Epidermal melanocyte (primary cell): Measurements from ENCODE around the gene TCN1.
"Not testable (repeated sequence)": the region's sequence is repeated elsewhere in the genome, so short reads cannot be mapped to it uniquely, and the experiment has no call there.

ENCODE experiments used
- DNase-seq: peaks from one replicate; pipeline ENCODE4 v3.0.0; 2011; ENCODE audit warnings: low spot score; ENCODE audit not compliant: insufficient read length

TCN1 gene, protein sequence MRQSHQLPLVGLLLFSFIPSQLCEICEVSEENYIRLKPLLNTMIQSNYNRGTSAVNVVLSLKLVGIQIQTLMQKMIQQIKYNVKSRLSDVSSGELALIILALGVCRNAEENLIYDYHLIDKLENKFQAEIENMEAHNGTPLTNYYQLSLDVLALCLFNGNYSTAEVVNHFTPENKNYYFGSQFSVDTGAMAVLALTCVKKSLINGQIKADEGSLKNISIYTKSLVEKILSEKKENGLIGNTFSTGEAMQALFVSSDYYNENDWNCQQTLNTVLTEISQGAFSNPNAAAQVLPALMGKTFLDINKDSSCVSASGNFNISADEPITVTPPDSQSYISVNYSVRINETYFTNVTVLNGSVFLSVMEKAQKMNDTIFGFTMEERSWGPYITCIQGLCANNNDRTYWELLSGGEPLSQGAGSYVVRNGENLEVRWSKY

DNA sequence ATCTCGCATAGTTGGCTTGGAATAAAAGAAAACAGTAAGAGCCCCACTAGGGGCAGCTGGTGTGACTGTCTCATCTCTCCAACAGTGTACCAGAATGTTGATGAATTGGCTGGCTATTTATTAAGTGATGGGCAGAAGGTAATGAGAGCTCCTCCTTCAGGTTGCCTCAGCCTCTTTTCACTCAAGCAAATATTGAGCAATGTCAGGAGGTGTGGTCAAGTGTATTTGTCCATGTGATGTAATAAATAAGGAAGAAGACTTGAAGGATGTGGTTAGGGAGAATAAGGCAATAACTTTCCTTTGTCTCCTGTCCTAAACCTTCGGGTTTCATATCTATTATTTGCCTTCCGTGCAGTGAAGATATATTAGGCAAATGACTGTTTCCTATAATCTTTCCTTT, at the start of gene TCN1:
TSS of gene TCN1 (minus strand) at position 91 of the 400 bp plus-strand sequence. CDS start at position 74, 17 bp downstream.
- DNase-seq, result no peak

DNA sequence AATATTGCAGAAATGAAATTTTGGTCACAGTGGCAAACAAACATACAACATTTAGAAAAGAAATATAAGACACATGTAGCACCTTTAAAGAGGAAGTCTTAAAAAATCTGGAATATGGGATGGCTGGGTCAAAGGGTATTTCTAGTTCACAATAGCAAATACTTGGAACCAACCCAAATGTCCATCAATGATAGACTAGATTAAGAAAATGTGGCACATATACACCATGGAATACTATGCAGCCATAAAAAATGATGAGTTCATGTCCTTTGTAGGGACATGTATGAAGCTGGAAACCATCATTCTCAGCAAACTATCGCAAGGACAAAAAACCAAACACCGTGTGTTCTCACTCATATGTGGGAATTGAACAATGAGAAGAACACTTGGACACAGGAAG, 37.3 kb upstream of the TCN1 start:
- not testable (repeated sequence) for DNase-seq

DNA sequence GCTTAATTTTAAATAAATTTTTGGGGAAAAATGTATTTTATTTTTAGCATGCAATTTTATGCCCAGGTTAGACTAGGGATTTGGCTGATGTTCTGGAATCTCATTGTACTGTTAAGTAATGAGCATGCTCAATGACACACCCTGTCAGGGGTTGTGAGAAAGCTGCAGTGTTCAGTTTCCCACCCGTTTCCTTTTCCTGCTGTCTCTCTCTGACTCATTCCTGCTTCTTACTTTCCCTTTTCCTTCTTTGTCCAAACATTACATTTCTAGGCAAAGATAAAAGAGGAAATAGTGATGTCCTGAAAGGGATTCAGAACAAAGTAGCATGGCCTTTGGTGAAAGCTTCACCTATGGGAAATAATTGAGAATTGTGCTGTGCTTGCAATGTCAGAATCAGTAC, 35.0 kb upstream of the TCN1 start:
- no peak for DNase-seq

DNA sequence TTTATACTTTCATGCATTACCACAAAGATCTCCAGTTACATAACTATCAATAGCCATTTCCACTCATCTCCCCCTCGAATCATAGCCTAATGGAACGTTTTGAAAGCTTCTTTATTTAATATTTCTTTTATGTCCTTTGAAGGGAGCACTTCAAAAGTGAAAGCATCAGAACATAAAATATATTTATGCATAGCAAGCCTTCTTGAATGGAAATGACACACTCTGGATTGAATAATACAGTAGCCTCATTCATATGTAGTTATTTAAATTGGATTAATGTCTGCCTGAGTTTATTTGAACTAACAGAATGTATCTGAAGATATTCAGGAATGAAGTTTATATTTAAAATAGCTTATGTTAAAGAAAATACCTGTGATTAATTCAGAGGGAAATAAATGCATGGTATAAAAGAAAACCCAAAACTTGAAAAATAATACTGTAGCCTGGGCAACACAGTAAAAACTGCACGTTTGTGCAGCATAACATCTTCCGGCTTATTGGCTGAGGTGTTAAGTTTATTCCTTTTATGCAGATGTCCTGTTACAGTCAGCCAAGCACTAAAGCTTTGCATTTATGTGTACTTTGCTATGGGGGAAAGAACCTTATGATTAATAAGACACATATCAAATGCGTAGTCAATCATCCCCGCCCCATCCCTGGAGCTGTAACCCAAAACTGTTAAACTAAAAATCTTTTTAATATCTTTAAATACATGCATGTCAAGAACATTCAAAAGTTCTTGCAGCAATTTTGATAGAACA, 34.3 kb upstream of the TCN1 start:
- no peak for DNase-seq

DNA sequence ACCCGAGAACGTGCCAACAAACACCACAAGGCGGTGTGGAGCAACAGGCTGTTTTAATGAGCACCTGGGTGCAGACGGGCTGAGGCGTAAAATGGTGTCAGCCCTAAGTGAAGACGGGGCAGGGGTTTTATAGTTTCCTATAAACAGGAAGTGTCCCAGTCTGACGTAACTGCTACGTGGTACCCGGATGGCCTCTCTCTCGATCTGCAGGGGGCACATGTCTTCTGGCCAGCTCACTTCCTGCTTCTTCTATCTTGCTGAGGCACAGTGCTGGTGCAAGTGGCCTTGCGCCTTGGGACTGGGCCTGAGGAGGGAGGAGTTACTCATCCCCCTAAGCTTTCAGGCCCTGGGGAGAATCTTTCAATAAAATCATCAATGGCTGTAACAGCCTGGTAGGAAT, 33.2 kb upstream of the TCN1 start:
- no peak for DNase-seq

DNA sequence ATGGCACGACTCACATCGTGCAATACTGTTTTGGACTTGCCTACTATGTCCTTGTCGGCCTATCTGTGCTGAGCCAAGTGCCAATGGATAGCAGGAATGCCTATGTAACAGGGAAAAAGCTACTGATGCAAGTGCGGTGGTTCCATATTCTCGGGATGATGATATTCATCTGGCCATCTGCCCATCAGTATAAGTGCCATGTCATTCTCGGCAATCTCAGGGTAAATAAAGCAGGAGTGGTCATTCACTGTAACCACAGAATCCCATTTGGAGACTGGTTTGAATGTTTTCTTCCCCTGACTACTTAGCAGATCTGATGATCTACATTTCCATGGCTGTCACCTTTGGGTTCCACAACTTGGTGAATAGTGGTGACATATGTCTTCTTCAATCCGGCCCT, 32.4 kb upstream of the TCN1 start:
- no peak for DNase-seq

DNA sequence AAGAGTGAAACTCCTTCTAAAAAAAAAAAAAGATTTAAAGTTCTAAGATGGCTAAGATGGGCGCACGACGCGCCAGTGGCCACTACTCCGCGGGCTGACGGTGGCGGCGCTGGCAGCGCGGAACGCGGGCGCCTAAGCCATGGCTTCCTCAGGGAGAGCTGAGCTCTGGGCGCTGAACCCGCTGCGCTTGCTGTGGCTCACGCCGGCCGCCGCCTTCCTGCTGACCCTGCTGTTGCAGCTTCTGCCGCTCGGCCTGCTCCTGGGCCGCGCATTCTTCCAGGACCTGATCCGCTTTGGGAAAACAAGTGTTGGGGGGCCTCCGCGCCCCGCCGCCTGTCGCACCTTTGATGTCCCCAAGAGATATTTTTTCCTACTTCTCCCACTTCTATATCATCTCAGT, 31.8 kb upstream of the TCN1 start:
- DNase-seq, result no peak

DNA sequence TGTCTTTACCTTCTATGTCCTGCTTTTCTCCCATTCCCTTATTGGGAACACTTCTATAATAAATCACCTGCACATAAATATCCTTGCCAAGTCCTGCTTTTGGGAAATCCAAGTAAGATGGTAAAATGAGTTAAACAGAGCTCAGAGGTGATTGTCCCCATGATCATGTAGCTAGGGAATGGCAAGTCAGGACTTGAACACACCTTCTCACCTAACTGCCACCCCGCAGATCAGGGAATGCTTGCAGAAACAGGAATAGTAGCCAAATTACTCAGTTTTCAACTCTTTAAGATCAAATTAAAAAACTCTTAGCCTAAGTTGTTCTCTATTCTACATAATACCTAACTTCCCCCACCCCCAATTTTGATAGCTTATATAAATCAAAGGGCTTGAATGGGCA, 28.3 kb upstream of the TCN1 start:
- no peak for DNase-seq

DNA sequence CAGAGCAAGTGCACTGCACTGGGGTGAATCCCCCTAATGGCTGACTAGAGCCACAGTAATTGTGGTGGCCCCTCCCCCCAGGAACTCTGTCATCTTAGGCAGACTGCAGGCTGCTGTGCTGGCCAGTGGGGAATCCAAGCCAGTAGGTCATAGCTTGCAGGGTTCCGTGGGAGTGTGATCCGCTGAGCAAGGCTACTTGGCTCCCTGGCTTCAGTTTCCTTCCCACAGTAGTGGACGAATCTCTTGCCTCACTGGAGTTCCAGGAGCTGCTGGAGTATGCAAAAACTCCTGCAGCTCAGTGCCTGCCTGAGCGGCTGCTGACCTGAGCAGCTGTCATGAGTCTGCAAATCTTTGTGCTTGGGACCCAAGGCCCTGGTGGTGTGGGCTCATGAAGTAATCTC, 25.5 kb upstream of the TCN1 start:
- DNase-seq, result no peak

DNA sequence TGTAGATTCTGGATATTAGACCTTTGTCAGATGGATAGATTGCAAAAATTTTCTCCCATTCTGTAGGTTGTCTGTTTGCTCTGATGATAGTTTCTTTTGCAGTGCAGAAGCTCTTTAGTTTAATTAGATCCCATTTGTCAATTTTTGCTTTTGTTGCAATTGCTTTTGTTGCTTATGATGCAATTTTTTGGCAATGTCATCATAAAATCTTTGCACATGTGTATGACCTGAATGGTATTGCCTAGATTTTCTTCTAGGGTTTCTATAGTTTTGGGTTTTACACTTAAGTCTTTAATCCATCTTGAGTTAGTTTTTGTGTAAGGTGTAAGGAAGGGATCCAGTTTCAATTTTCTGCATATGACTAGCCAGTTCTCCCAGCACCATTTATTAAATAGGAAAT, 20.9 kb upstream of the TCN1 start:
- DNase-seq, result not testable (repeated sequence)

DNA sequence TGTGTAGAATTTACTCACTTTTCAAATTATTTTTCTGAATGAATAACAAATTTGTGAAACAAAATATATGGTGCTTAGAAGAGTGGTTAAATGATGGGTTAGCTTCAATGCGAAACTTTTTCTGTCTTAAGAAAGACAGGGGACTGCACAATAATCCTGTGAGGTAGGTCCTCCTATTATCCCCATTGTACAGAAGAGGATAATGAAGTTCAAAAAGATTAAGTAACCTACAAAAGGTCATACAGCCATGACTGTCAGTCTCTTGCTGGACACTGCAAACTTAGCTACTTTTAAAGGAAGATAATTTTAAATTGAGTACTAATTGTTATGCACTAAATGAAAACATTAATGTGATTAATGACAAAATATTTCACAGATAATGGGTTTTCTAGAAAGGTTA, 17.3 kb upstream of the TCN1 start:
- DNase-seq, result no peak

DNA sequence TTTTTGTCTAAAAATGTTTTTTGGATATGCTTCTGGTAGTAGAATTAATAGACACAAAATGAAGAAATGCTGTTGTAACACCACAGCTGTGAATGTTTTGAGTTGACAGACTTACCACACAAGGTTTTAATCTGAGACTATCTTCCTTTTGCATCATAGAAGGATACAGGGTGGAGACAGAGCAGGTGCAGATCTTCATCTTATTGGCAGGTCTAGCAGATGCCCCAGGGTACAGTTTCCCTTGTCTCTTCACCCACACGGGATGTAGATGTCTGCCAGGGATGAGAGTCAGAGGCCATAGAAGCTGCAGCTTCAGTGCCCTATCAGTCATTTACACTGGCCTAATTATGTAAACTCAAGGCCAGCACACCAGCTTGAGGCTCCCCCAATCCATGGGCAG, 13.3 kb upstream of the TCN1 start:
- no peak for DNase-seq

DNA sequence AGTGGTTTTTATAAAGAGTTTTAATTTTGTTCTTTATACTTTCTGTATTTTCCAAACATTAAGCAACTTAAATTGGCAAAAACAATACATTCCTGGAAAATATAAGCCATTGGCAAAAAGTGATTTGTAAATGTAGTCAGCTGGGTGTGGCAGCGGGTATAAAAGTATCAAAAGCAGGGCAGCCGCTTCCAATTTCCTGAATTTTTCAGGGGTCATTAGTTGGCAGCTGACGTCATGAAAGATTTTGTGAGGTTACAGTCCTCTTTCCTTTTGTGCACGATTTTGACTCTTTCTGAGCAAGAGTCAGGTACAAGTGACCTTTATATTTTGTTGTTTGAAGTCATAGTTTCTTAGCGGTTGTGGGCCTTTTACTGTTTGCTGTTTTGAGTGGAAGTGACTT, 12.3 kb upstream of the TCN1 start, which contains the start of gene OOSP3:
TSS of gene OOSP3 (plus strand) at position 208 of the 400 bp plus-strand sequence. CDS start at position 235, 27 bp downstream.
- no peak for DNase-seq

DNA sequence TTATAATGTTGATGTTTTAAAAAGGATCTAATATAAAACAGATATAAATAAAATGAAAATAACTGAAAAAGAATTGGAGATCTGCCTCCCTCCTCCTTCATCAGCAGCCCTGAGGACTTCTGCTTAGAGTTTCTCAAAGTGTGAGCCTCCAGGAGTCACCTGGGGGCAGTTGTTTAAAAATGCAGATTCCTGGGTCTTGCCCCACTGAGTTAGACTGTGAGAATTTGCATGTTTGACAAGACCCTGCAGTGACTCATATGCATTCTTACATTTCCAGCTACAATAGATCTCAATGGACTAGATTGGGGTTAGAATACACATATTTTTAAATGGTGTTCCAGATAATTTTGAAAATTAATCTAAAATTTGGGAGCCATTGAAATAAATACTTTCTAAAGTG, 11.5 kb upstream of the TCN1 start:
- no peak for DNase-seq

DNA sequence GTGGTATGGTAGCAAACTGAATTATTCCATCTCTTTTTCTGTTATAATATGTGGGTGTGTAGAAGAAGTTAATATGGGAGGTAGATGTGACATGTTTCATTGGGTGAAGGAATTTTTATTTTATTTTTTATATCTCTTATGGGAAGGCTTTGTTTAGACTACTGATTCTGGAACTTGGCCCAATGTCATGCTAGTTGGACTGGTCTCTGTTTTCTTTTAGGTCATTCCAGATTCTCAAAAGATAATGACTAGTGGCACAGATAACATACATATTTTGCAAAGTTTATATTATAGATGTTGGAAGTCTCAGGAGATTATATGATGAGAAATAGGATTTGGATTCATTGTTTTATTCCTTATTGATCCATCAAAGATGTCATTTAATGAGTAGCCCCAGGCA, 11.0 kb upstream of the TCN1 start:
- DNase-seq, result no peak

DNA sequence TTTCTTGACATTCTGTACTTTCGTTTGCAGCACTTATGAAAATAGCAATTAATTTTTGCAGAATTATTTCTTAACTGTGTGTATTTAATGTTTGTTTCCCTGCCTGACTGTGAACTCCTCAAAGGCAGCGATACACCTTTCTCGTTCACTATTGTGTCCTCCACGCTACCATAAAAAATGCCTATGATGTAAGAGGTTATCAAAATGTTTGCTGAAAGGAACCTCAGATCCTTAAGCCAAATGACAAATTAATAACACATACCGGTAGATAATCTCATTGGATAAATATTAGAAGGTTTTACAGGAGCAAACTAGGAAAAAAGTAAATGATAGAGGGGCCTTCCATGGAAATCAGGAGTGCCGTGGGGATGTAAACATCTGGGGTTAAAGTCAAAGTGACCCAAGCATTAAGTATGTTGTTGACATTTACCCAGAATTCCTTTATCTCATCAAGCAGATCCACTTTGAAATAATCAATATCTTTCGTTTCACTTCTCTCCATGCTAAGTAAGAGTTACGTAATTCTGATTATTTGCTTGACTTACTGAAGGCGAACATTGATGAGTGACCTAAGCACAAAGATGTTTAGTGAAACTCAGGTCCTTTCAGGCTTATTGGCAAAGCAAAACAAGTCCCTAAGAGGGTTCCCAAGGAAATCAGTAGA, 9.7 kb upstream of the TCN1 start:
- DNase-seq, result no peak

DNA sequence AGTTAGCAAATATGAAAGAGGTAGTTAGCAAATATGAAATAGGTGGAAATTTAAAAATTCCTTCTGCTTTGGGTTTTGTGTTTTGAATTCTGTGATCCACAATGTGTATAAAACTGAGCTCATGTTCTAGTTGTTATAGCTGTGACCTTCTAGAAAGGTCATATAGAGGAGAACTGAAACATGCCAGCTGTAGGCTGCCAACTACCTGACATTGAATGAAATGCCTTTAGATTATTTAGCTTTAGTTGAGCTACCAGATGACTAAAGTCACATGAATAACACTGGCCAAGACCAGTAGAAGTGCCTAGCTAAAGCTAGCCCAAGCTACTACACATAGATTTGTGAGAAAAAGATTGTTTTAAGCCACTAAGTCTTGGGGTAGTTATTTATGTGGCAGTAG, 5.8 kb upstream of the TCN1 start:
- DNase-seq, result no peak

DNA sequence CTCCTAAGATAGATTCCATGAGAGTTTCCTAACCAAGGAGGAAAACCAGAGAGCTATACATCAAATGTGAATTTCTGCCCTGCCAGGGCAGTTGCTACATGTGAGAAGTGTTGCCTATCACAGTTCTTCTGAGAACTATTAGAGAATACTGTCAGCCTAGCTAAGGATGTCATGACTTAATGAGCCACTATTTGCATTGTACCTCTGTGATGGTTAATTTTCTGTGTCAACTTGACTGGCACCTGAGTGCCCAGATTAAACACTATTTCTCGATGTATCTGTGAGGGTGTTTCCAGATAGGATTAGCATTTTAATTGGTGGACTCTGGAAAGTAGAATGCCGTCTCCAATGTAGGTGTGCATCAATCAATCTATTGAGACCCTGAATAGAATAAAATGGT, 1.7 kb upstream of the TCN1 start:
- no peak for DNase-seq

DNA sequence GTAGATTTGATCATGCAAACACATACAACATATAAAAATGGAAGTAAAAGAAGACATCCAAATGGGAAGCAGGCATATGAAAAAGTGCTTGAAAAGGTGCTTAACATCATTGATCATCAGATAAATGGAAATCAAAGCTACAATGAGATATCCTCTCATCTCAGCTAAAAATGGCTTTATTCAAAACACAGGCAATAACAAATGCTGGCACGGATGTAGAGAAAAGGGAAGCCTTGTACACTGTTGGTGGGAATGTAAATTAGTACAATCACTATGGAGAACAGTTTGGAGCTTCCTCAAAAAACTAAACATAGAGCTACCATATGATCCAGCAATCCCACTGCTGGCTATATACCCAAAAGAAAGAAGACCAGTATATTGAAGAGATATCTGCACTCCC, 549 bp upstream of the TCN1 start:
- no peak for DNase-seq

DNA sequence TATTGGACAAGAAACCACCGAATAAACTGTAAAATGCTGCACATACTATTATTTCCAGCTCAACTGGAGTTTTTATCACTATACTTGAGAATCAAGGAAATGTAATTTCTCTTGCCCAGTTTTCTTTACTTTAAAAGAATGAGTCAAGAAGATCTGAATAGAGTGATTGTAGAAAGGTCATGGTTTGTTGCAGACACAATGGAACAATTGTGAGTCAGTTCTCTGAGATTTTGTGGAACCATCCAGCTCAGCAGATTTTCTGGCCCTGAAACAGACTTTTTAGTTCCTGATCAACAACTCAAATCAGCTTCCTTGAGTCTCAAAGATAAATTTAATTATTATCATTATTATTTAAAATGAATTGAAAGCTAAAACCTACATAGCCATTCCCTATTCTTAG, 1.3 kb downstream of the TCN1 start:
- DNase-seq, result peak; percentile 70

DNA sequence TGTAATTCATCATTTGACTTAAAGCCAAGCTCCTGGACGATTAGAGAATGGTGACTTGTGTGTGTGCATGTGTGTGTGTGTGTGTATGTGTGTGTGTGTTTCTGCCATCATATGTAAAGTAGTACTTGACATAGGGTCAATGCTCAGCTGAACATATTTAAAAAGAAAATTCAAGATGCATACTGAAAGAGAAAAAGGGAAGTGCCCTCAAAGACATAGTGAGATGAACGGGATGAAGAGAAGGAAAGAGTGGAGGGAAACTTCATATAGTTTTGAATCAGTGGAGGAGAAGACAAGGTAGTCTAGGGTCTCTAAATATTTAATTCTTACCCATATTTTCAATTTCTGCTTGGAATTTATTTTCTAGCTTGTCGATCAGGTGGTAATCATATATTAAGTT, 4.0 kb downstream of the TCN1 start:
- no peak for DNase-seq

DNA sequence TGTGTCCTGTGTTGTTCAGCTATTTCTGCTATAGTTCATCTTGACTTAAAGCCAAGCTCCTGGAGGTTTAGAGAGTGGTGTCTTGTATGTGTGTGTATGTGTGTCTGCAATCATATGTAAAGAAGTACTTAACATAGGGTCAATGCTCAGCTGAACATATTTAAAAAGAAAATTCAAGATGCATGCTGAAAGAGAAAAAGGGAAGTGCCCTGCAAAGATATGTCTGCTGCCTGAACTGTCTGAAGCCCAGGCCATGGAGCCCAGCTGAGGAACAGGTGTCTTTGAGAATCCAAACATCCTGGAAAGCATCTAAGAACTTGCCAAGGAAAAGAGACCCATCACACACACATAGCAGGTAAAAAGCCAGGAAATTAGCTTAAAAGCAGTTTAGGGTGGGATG, 6.6 kb downstream of the TCN1 start:
- DNase-seq, result no peak
